ENCODE measurements around the gene PGM1. TPM values are rescaled to one million over a fixed set of nuclear protein-coding genes. Genes with fewer than 3 reads are reported as not detected.

Gene PGM1
- polyA plus RNA-seq, 3 donors = 30.4 to 33.3 (median 32.4) TPM

- no peak for DNase-seq (ENCODE audit: extremely low read depth in 1 of 11, low read depth in 9 of 11, low spot score in 4 of 11)
Measured at GRCh38 chr1:63621698-63622097, 28.5 kb downstream of the PGM1 start.

DNA sequence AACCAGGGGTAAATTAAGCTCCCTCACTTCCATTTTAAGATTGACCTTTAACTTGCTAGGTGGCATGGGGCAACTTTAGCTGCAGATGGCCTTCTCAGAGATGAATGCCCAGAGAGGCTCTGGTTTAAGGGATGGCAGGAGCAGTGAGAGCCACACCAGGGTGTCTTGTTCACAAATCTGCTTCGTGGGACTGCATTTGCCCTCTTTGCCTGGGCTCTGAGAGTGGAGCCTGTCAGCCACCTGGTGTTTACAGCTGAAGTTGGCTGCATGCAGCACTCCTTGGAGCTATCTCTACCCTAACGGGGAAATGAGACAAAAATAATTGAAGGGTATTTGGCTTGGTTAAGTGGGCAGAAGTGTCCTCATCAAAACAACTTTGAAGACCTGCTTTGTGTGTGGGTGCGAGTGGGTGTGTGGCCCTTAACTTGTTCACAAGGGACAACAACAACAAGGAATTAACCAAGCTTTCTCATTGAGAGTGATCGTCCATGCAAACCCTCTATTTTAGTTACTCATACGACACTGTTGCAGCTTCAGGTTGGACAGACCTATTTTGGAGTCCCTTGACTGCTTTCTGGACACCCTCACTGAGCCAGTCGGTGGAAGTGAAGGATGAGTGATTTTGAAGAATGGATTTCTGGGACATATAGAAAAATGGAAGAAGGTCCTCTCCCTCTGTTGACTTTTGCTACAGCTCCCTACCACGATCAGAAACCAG, 29.8 kb downstream of the PGM1 start:
- DNase-seq (ENCODE audit: extremely low read depth in 1 of 11, low read depth in 9 of 11, low spot score in 4 of 11) = no peak

- DNase-seq (ENCODE audit: extremely low read depth in 1 of 11, low read depth in 9 of 11, low spot score in 4 of 11) = no peak
Measured at GRCh38 chr1:63623952-63624351, 30.7 kb downstream of the PGM1 start.

GRCh38 chr1:63624911-63625310, 31.7 kb downstream of the PGM1 start:
- no peak for DNase-seq (ENCODE audit: extremely low read depth in 1 of 11, low read depth in 9 of 11, low spot score in 4 of 11)

DNA sequence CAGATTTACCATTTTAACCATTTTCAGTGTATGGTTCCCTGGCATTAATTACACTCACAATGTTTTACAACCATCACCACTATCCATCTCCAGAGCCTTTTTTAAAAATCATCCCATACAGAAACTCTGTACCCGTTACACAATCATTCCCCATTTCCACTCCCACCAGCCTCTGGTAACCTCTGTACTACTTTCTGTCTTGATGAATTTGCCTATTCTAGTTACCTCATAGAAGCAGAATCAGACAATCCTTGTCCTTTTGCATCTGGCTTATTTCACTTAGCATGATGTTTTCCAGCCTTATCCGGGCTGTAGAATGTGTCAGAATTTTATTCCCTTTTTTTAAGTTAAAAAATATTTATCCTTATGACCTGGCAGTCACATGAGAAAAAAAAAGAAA, 33.0 kb downstream of the PGM1 start:
- DNase-seq (ENCODE audit: extremely low read depth in 1 of 11, low read depth in 9 of 11, low spot score in 4 of 11) = no peak

GRCh38 chr1:63628607-63629006, 35.4 kb downstream of the PGM1 start:
- DNase-seq (ENCODE audit: extremely low read depth in 1 of 11, low read depth in 9 of 11, low spot score in 4 of 11) = no peak

DNA sequence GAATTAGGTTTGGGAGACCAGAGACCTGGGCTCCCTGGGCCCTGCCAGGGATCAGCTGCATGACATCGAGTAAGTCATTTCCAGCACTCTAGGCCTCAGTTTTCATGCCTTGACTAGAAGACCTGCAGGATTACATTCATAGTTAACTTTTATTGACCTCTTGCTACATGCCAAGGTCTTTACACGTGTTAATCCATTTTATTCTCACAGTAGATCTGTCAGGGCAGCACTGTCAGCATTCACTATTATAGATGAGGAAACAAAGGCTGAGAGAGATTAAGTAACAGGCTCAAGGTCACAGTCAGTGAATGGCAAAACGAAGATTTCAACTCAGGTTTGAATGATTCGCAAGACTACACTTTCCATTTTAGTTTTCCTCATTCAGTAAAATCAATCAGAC, 37.0 kb downstream of the PGM1 start:
- DNase-seq (ENCODE audit: extremely low read depth in 1 of 11, low read depth in 9 of 11, low spot score in 4 of 11) = no peak

GRCh38 chr1:63630666-63631065, 37.5 kb downstream of the PGM1 start:
- no peak for DNase-seq (ENCODE audit: extremely low read depth in 1 of 11, low read depth in 9 of 11, low spot score in 4 of 11)

DNA sequence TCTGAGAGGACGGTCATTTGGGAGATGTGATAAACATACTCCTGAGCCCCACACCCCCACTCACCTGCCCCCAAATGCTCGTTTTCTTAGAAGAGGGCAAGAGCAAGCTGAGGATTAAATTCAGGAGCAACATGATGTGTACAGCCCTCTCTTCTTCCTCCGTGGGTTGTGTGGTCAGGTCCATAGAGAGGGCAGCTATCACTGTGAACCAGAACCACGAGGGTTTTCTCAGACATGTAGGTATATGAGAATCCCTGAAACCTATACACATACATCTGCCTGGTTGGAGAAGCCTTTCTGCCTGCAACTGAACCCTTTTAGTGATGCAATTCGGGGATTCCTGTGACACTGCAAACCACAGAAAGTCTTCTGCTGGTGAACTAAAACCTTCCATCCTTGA, 38.9 kb downstream of the PGM1 start:
- DNase-seq (ENCODE audit: extremely low read depth in 1 of 11, low read depth in 9 of 11, low spot score in 4 of 11) = no peak

- DNase-seq (ENCODE audit: extremely low read depth in 1 of 11, low read depth in 9 of 11, low spot score in 4 of 11) = no peak
Measured at GRCh38 chr1:63633281-63633680, 40.1 kb downstream of the PGM1 start.

- DNase-seq (ENCODE audit: extremely low read depth in 1 of 11, low read depth in 9 of 11, low spot score in 4 of 11) = no peak
Measured at GRCh38 chr1:63634471-63634870, 41.3 kb downstream of the PGM1 start.

- no peak for DNase-seq (ENCODE audit: extremely low read depth in 1 of 11, low read depth in 9 of 11, low spot score in 4 of 11)
Measured at GRCh38 chr1:63635681-63636080, 42.5 kb downstream of the PGM1 start.

DNA sequence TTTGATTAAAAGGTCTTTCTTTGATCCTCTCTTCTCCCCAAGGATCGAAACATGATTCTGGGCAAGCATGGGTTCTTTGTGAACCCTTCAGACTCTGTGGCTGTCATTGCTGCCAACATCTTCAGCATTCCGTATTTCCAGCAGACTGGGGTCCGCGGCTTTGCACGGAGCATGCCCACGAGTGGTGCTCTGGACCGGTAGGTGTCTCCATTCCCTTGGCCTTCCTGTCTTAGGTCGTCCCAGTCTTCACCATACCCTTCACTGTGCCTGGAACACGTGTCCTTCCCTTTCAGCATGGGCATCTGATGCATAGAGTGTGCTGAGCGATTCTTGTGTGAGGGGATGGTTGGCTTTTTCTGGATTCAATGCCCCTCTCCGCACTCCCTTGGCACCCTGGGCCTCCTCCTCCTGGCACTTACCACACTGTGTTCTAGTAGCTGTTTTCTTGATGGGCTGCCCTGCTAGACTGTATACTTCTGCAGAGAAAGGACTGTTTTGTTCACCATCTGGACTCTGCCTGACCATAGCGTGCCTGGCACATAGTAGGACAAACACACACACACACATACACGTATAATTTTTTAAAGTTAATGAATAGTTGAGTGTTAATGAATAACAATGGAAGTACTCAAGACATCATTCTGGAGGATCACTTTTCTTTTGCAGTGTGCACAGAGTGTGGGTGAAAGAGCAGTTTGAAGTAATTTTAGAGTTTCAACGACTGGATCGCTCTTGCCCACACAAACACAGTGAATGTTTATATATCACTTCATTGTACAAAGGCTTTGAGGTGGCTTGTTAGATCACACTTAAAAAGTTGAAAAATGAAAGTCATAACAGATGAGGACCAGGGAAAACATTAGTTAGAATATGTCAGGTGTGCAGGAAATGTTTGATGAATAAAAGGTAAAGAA, 43.2 kb downstream of the PGM1 start:
- no peak for DNase-seq (ENCODE audit: extremely low read depth in 1 of 11, low read depth in 9 of 11, low spot score in 4 of 11)

DNA sequence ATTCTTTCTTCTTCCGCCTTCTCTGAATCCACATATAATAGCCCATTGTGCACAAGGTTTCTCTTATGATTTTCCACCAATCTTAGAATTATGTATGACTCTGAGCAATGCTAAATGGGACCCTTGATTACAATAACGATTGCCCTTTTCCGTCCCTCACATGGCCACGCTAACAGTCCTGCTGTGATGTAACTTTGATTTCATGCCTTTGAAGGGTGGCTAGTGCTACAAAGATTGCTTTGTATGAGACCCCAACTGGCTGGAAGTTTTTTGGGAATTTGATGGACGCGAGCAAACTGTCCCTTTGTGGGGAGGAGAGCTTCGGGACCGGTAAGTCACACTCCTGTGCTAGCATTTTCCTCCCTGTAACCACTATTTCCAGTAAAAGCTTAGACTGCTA, 45.3 kb downstream of the PGM1 start:
- no peak for DNase-seq (ENCODE audit: extremely low read depth in 1 of 11, low read depth in 9 of 11, low spot score in 4 of 11)

GRCh38 chr1:63638875-63639274, 45.7 kb downstream of the PGM1 start:
- no peak for DNase-seq (ENCODE audit: extremely low read depth in 1 of 11, low read depth in 9 of 11, low spot score in 4 of 11)

GRCh38 chr1:63640633-63641567, 47.7 kb downstream of the PGM1 start:
- DNase-seq (ENCODE audit: extremely low read depth in 1 of 11, low read depth in 9 of 11, low spot score in 4 of 11) = peak in 3 of 11 donors; percentile 35 to 66 (median 39)

DNA sequence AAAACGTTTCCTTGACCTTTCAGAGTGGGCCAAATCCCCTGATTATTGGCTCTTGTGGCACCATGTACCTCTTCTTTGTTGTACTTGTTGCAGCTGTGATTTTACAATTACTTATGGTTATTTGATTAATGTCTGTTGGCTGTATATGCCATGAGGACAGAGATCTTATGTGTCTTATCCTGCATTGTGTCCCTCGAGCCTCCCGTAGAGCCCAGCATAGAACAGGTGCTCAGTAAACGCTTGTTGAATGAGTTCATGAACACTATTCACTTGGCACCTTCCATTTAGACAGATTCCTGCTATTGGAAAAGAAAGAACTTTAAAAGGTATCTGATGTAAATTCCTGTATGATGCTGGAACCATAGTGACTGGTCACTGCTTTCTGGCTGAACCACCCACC, 48.4 kb downstream of the PGM1 start:
- DNase-seq (ENCODE audit: extremely low read depth in 1 of 11, low read depth in 9 of 11, low spot score in 4 of 11) = no peak

DNA sequence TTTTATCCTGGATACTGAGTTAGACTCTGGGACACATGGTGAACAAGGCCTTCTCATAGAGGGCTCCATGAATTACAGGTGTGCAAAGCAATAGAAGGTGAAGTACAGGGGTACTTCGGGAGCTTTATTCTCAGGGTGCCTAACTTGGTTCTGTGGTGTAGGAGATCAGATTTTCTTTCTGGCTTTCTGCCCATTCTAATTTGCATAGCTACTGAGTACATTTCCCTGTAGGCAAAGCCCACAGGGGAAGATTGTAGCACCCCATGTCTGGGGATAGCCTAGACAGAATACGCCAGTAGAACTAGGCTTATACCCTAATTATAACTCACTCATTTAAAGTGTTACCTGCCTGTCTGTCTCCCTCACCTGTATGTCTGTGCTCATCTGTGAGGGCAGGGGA, 49.7 kb downstream of the PGM1 start:
- DNase-seq (ENCODE audit: extremely low read depth in 1 of 11, low read depth in 9 of 11, low spot score in 4 of 11) = no peak

DNA sequence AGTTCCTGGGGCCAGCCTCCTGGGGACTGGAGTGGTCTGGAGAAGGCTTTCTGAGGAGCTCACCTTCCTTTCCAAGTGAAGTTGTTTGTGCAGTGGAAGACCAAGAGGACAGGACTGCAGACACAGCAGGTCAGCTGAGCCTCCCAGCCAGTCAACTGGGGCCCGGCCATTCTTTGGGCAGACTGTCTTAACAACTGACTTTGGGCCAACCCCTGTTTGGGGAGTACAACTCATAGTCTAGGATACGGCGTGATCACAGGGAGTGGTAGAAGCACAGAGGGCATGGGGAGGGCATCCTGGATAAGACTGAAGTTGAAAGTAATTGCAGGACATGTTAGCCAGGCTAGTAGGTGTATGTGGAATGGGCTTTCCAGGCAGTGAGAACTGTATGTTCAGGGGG, 50.3 kb downstream of the PGM1 start:
- DNase-seq (ENCODE audit: extremely low read depth in 1 of 11, low read depth in 9 of 11, low spot score in 4 of 11) = no peak
